CD14-positive monocyte (primary cell): ENCODE data around the gene DHRS3. TPM values are rescaled to one million over a fixed set of nuclear protein-coding genes. Genes with fewer than 3 reads are reported as not detected.

Source experiments
- DNase-seq, 3 donors: peaks; one replicate each; pipeline ENCODE4 v3.0.0-alpha.2; 2011 to 2022
- H2AFZ ChIP-seq: 2 replicates; pipeline ENCODE4 v1.6.0; 2012; ENCODE audit warnings: mild to moderate bottlenecking, low read depth, low read length, inconsistent platforms; ENCODE audit not compliant: insufficient read depth, poor library complexity, severe bottlenecking
- H3K27ac ChIP-seq, 2 donors: 1 replicate in 1 of 2; 2 replicates in 1 of 2; pipeline ENCODE4 v1.5.1; 2012 to 2013; ENCODE audit warnings: low read length in 2 of 2, control low read depth in 1 of 2, inconsistent platforms in 1 of 2, low read depth in 1 of 2, mild to moderate bottlenecking in 1 of 2
- H3K27me3 ChIP-seq, 2 donors: one replicate each; pipeline versions ENCODE4 v1.6.0 to v1.6.1; 2011 to 2013; ENCODE audit warnings: low read length in 2 of 2; ENCODE audit not compliant: control insufficient read depth in 2 of 2, insufficient read depth in 2 of 2
- H3K36me3 ChIP-seq, 2 donors: replicated peaks in 1 of 2; 1 replicate in 1 of 2; 2 replicates in 1 of 2; pipeline versions ENCODE4 v1.5.1 to v1.6.1; 2012 to 2013; ENCODE audit warnings: low read length in 2 of 2, control low read depth in 1 of 2, inconsistent platforms in 1 of 2, mild to moderate bottlenecking in 1 of 2; ENCODE audit not compliant: insufficient read depth in 2 of 2, control insufficient read depth in 1 of 2
- H3K4me1 ChIP-seq, 2 donors: 1 replicate in 1 of 2; 2 replicates in 1 of 2; pipeline versions ENCODE4 v1.5.1 to v1.6.1; 2012 to 2013; ENCODE audit warnings: low read length in 2 of 2, control low read depth in 1 of 2, inconsistent platforms in 1 of 2, mild to moderate bottlenecking in 1 of 2, moderate library complexity in 1 of 2; ENCODE audit not compliant: insufficient read depth in 2 of 2, control insufficient read depth in 1 of 2
- H3K4me2 ChIP-seq: replicated peaks from 2 replicates; pipeline ENCODE3; 2012; ENCODE audit warnings: low read length, moderate library complexity, mild to moderate bottlenecking; ENCODE audit not compliant: poor library complexity, severe bottlenecking; ENCODE audit errors: extremely low read depth
- H3K4me3 ChIP-seq, 3 experiments: fragments of 200-600 bp in 1 of 3; sonication (generic) in 1 of 3; replicated peaks in 1 of 3; 1 replicate in 2 of 3; 2 replicates in 1 of 3; pipeline ENCODE4 v1.5.1; 2011 to 2013; ENCODE audit warnings: low read length in 3 of 3, mild to moderate bottlenecking in 3 of 3, control low read depth in 2 of 3, low read depth in 2 of 3, inconsistent platforms in 1 of 3, moderate library complexity in 1 of 3
- H3K79me2 ChIP-seq: 2 replicates; pipeline ENCODE4 v1.6.0; 2012; ENCODE audit warnings: mild to moderate bottlenecking, control low read depth, inconsistent platforms, low read length, moderate library complexity; ENCODE audit not compliant: insufficient read depth
- H3K9ac ChIP-seq: 2 replicates; pipeline ENCODE4 v1.6.0; 2017; ENCODE audit warnings: low read length, mild to moderate bottlenecking; ENCODE audit not compliant: insufficient read depth, poor library complexity, severe bottlenecking
- H3K9me3 ChIP-seq, 2 donors: replicated peaks in 1 of 2; 1 replicate in 1 of 2; 2 replicates in 1 of 2; pipeline versions ENCODE4 v1.5.1 to v1.6.1; 2012 to 2013; ENCODE audit warnings: low read length in 2 of 2, control low read depth in 1 of 2; ENCODE audit not compliant: control insufficient read depth in 1 of 2, insufficient read depth in 1 of 2
- H4K20me1 ChIP-seq: 2 replicates; pipeline ENCODE4 v1.6.0; 2012; ENCODE audit warnings: mild to moderate bottlenecking, low read length, control low read depth, moderate library complexity; ENCODE audit not compliant: insufficient read depth
- H3K27ac Mint-ChIP-seq, 7 donors: one replicate each; pipeline ENCODE4 v1.8.0; 2020; ENCODE audit warnings: mild to moderate bottlenecking in 7 of 7, mixed read lengths in 7 of 7, moderate library complexity in 6 of 7, inconsistent platforms in 2 of 7
- H3K27me3 Mint-ChIP-seq, 3 donors: one replicate each; pipeline ENCODE4 v1.8.0; 2021 to 2022; ENCODE audit warnings: low read depth in 3 of 3, mild to moderate bottlenecking in 3 of 3, mixed read lengths in 3 of 3, moderate library complexity in 3 of 3, inconsistent platforms in 1 of 3
- H3K36me3 Mint-ChIP-seq, 2 donors: one replicate each; pipeline ENCODE4 v1.8.0; 2020; ENCODE audit warnings: mixed read lengths in 2 of 2, inconsistent platforms in 1 of 2, mild to moderate bottlenecking in 1 of 2
- H3K4me1 Mint-ChIP-seq: one replicate; pipeline ENCODE4 v1.8.0; 2020; ENCODE audit warnings: mild to moderate bottlenecking, mixed read lengths
- H3K4me3 Mint-ChIP-seq, 2 donors: one replicate each; pipeline ENCODE4 v1.8.0; 2020; ENCODE audit warnings: mild to moderate bottlenecking in 2 of 2, mixed read lengths in 2 of 2, moderate library complexity in 1 of 2
- H3K9me3 Mint-ChIP-seq, 7 donors: one replicate each; pipeline ENCODE4 v1.8.0; 2020 to 2022; ENCODE audit warnings: mixed read lengths in 7 of 7, mild to moderate bottlenecking in 6 of 7, moderate library complexity in 6 of 7, inconsistent platforms in 2 of 7
- CTCF ChIP-seq: fragments of 200-600 bp; IDR thresholded peaks from one replicate; pipeline ENCODE4 v1.8.0; 2022; ENCODE audit warnings: antibody characterized with exemption, mild to moderate bottlenecking
- WGBS: methylation state at CpG from one replicate; pipeline ENCODE4 v1.1.5; 2013; ENCODE audit warnings: missing lambda C conversion rate; ENCODE audit not compliant: insufficient coverage; 5-methylcytosine and 5-hydroxymethylcytosine counted together
- intact Hi-C, 2 donors: fragments of 100-400 bp; cut with micrococcal nuclease; formaldehyde crosslinking; loops; one replicate each; pipeline versions ENCODE4 v1.15.0 to v1.15.1; 2023
- polyA plus RNA-seq, 3 donors: library from polyadenylated mRNA; depleted of rRNA in 1 of 3; unstranded in 2 of 3; stranded (reverse) in 1 of 3; fragments of 300-500 nt in 2 of 3; fragments of >200 nt in 1 of 3; fragmentation: Illumina TruSeq in 2 of 3; gene quantifications; 1 replicate in 2 of 3; 2 replicates in 1 of 3; pipeline ENCODE4 v1.2.3, GENCODE V29; 2012 to 2021

DHRS3 gene
- polyA plus RNA-seq, 3 donors = 0.23 to 0.59 (median 0.29) TPM

- H3K4me3 ChIP-seq = no peak overlapping the region
- no peak for TF ChIP-seq CTCF
- no peak overlapping the region for H3K9ac ChIP-seq
- no peak for DNase-seq
- intact Hi-C loops = no loop called here
- no peak overlapping the region for H3K27ac ChIP-seq
- Mint-ChIP-seq H3K4me1 (no peaks in the 10 kb centered on the region), H3K9me3 (peaks cover 0 to 2% (median 0%) of the 10 kb centered on the region in 7 donors), H3K27me3 (peaks cover 0 to 3% (median 2%) of the 10 kb centered on the region in 3 donors), H3K36me3 (no peaks in the 10 kb centered on the region), H3K27ac (no peak overlapping the region), H3K4me3 (no peak overlapping the region)
- 93% methylated on average over 7 of the region's 14 CpGs for WGBS
- no peak overlapping the region for H3K4me2 ChIP-seq
- no peaks in the 10 kb centered on the region for H3K27me3 ChIP-seq
- H3K79me2 ChIP-seq = no peaks in the 10 kb centered on the region
- no peaks in the 10 kb centered on the region for H3K36me3 ChIP-seq
- no peaks in the 10 kb centered on the region for H4K20me1 ChIP-seq
- H3K4me1 ChIP-seq = no peaks in the 10 kb centered on the region
- no peak overlapping the region for H2AFZ ChIP-seq
- no peaks in the 10 kb centered on the region for H3K9me3 ChIP-seq
Observed at GRCh38 chr1:12548279-12548972, 69.6 kb downstream of the DHRS3 start.

- Histone ChIP-seq H3K4me2 (no peak overlapping the region), H3K27me3 (no peaks in the 10 kb centered on the region), H3K9ac (no peak overlapping the region), H3K79me2 (no peaks in the 10 kb centered on the region), H3K4me3 (no peak overlapping the region), H3K9me3 (no peaks in the 10 kb centered on the region), H2AFZ (no peak overlapping the region), H4K20me1 (no peaks in the 10 kb centered on the region), H3K27ac (no peak overlapping the region), H3K36me3 (no peaks in the 10 kb centered on the region), H3K4me1 (no peaks in the 10 kb centered on the region)
- intact Hi-C loops = no loop called here
- H3K9me3 Mint-ChIP-seq = peaks cover 0 to 2% (median 0%) of the 10 kb centered on the region in 7 donors
- H3K27ac Mint-ChIP-seq = no peak overlapping the region
- DNase-seq = no peak
- WGBS = 88% methylated on average over 17 of the region's 20 CpGs
- H3K27me3 Mint-ChIP-seq = peaks cover 1 to 3% (median 2%) of the 10 kb centered on the region in 3 donors
- no peaks in the 10 kb centered on the region for H3K36me3 Mint-ChIP-seq
- TF ChIP-seq CTCF = no peak
- H3K4me1 Mint-ChIP-seq = no peaks in the 10 kb centered on the region
- no peak overlapping the region for H3K4me3 Mint-ChIP-seq
Observed at GRCh38 chr1:12547586-12548225, 70.3 kb downstream of the DHRS3 start.
